Putamen (tissue), 1 donor: ENCODE results near the gene TRABD2A.

Experiments
- DNase-seq: peaks from one replicate; pipeline ENCODE4 v3.0.0-alpha.2; 2016; ENCODE audit warnings: low spot score

The TRABD2A gene

GRCh38 chr2:84850471-84850870, 30.4 kb downstream of the TRABD2A start:
- DNase-seq: no peak

- no peak for DNase-seq
Observed at GRCh38 chr2:84849271-84849952, 31.5 kb downstream of the TRABD2A start.

- no peak for DNase-seq
Observed at GRCh38 chr2:84847326-84848050, 33.4 kb downstream of the TRABD2A start.

GRCh38 chr2:84846741-84847142, 34.1 kb downstream of the TRABD2A start:
- DNase-seq: no peak

GRCh38 chr2:84846041-84846663, 34.7 kb downstream of the TRABD2A start:
- no peak for DNase-seq

- no peak for DNase-seq
Observed at GRCh38 chr2:84844141-84844540, 36.7 kb downstream of the TRABD2A start.

- no peak for DNase-seq
Observed at GRCh38 chr2:84841577-84841976, 39.3 kb downstream of the TRABD2A start.

GRCh38 chr2:84840306-84840705, 40.6 kb downstream of the TRABD2A start:
- DNase-seq: no peak

GRCh38 chr2:84839851-84840250, 41.0 kb downstream of the TRABD2A start:
- no peak for DNase-seq

GRCh38 chr2:84838434-84839145, 42.3 kb downstream of the TRABD2A start:
- DNase-seq: no peak

GRCh38 chr2:84836215-84836614, 44.7 kb downstream of the TRABD2A start:
- no peak for DNase-seq

GRCh38 chr2:84833481-84834150, 47.3 kb downstream of the TRABD2A start:
- DNase-seq: no peak

- DNase-seq: peak; percentile 43
Observed at GRCh38 chr2:84832772-84833461, 48.0 kb downstream of the TRABD2A start.

- DNase-seq: no peak
Observed at GRCh38 chr2:84830758-84831500, 50.0 kb downstream of the TRABD2A start.

- peak; percentile 5 for DNase-seq
Observed at GRCh38 chr2:84830095-84830494, 50.8 kb downstream of the TRABD2A start.

GRCh38 chr2:84829693-84830092, 51.2 kb downstream of the TRABD2A start:
- DNase-seq: no peak

- no peak for DNase-seq
Observed at GRCh38 chr2:84827978-84828575, 52.8 kb downstream of the TRABD2A start.

- DNase-seq: no peak
Observed at GRCh38 chr2:84823788-84824187, 57.1 kb downstream of the TRABD2A start.

- no peak for DNase-seq
Observed at GRCh38 chr2:84823229-84823628, 57.7 kb downstream of the TRABD2A start.

- DNase-seq: no peak
Observed at GRCh38 chr2:84821806-84822205, 59.1 kb downstream of the TRABD2A start.
